ENCODE measurements around the gene ZNF91. TPM values are rescaled to one million over a fixed set of nuclear protein-coding genes. Genes with fewer than 3 reads are reported as not detected.
"Not testable (repeated sequence)": the region's sequence is repeated elsewhere in the genome, so short reads cannot be mapped to it uniquely, and the experiment has no call there.

ZNF91 gene
- total RNA-seq, 3 donors from 2014 or later = 106 to 201 (median 149) TPM

GRCh38 chr19:23345838-23346237 lies 49.4 kb downstream of the ZNF91 start:
- TF ChIP-seq POLR2A (IDR thresholded peaks at IDR 0.05) (no peak), POLR2AphosphoS5 (IDR thresholded peaks at IDR 0.05) (no peak), CTCF (IDR thresholded peaks at IDR 0.05) (no peak)
- Histone ChIP-seq H3K4me3 (no peak overlapping the region), H3K4me1 (no peaks in the 10 kb centered on the region), H3K27me3 (no peaks in the 10 kb centered on the region), H3K27ac (no peak overlapping the region), H3K36me3 (no peaks in the 10 kb centered on the region), H3K9me3 (peaks cover 79 to 98% of the 10 kb centered on the region in 2 donors)
- intact Hi-C loops (cut with DNase I; ENCODE audit: low total_unique reads) = no loop called here
- DNase-seq (ENCODE audit: low spot score in 2 of 2) = no peak

- peaks cover 68 to 93% of the 10 kb centered on the region in 2 donors for H3K9me3 ChIP-seq
- DNase-seq (ENCODE audit: low spot score in 2 of 2) = no peak
- TF ChIP-seq POLR2AphosphoS5 (IDR thresholded peaks at IDR 0.05) = no peak
- TF ChIP-seq CTCF (IDR thresholded peaks at IDR 0.05) = no peak
- TF ChIP-seq POLR2A (IDR thresholded peaks at IDR 0.05) = no peak
- H3K4me1 ChIP-seq = no peaks in the 10 kb centered on the region
- H3K27me3 ChIP-seq = no peaks in the 10 kb centered on the region
- H3K27ac ChIP-seq = no peak overlapping the region
- no peaks in the 10 kb centered on the region for H3K36me3 ChIP-seq
- intact Hi-C loops (cut with DNase I; ENCODE audit: low total_unique reads) = no loop called here
- H3K4me3 ChIP-seq = no peak overlapping the region
Measured at GRCh38 chr19:23343434-23344010, 51.7 kb downstream of the ZNF91 start.

GRCh38 chr19:23328211-23328610 lies 67.1 kb downstream of the ZNF91 start:
- TF ChIP-seq CTCF (IDR thresholded peaks at IDR 0.05) = no peak
- TF ChIP-seq POLR2A (IDR thresholded peaks at IDR 0.05) = no peak
- TF ChIP-seq POLR2AphosphoS5 (IDR thresholded peaks at IDR 0.05) = no peak
- intact Hi-C loops (cut with DNase I; ENCODE audit: low total_unique reads) = no loop called here
- DNase-seq (ENCODE audit: low spot score in 2 of 2) = no peak
- H3K4me3 ChIP-seq = no peak overlapping the region
- H3K9me3 ChIP-seq = peaks cover 40 to 41% of the 10 kb centered on the region in 2 donors
- no peaks in the 10 kb centered on the region for H3K4me1 ChIP-seq
- no peak overlapping the region for H3K27ac ChIP-seq
- H3K36me3 ChIP-seq = no peaks in the 10 kb centered on the region
- no peaks in the 10 kb centered on the region for H3K27me3 ChIP-seq

GRCh38 chr19:23321953-23322549 lies 73.2 kb downstream of the ZNF91 start:
- Histone ChIP-seq H3K4me3 (no peak overlapping the region), H3K4me1 (no peaks in the 10 kb centered on the region), H3K36me3 (no peaks in the 10 kb centered on the region), H3K27ac (no peak overlapping the region), H3K9me3 (peaks cover 5 to 40% of the 10 kb centered on the region in 2 donors), H3K27me3 (no peaks in the 10 kb centered on the region)
- intact Hi-C loops (cut with DNase I; ENCODE audit: low total_unique reads) = loop anchor here (2.0 kb wide), 1 partner anchor 147 kb away; no protein-coding TSS in a partner anchor
- TF ChIP-seq CTCF (IDR thresholded peaks at IDR 0.05) (no peak), POLR2A (IDR thresholded peaks at IDR 0.05) (no peak), POLR2AphosphoS5 (IDR thresholded peaks at IDR 0.05) (no peak)
- DNase-seq (ENCODE audit: low spot score in 2 of 2) = no peak

GRCh38 chr19:23321403-23321802 lies 73.9 kb downstream of the ZNF91 start:
- H3K4me3 ChIP-seq; DNase-seq (ENCODE audit: low spot score in 2 of 2); H3K4me1 ChIP-seq; H3K36me3 ChIP-seq; H3K27ac ChIP-seq; H3K27me3 ChIP-seq; intact Hi-C loops (cut with DNase I; ENCODE audit: low total_unique reads): not testable (repeated sequence)
- H3K9me3 ChIP-seq = peaks cover 5 to 39% of the 10 kb centered on the region in 2 donors

GRCh38 chr19:23319571-23319970 lies 75.7 kb downstream of the ZNF91 start:
- H3K4me1 ChIP-seq; H3K36me3 ChIP-seq; intact Hi-C loops (cut with DNase I; ENCODE audit: low total_unique reads); DNase-seq (ENCODE audit: low spot score in 2 of 2); H3K4me3 ChIP-seq; H3K27ac ChIP-seq; H3K27me3 ChIP-seq: not testable (repeated sequence)
- H3K9me3 ChIP-seq = peaks cover 5 to 22% of the 10 kb centered on the region in 2 donors

GRCh38 chr19:23318941-23319340 lies 76.3 kb downstream of the ZNF91 start:
- peaks cover 4 to 18% of the 10 kb centered on the region in 2 donors for H3K9me3 ChIP-seq
- H3K4me1 ChIP-seq; H3K36me3 ChIP-seq; H3K27ac ChIP-seq; H3K4me3 ChIP-seq; DNase-seq (ENCODE audit: low spot score in 2 of 2); H3K27me3 ChIP-seq; intact Hi-C loops (cut with DNase I; ENCODE audit: low total_unique reads): not testable (repeated sequence)

Data from breast epithelium (tissue), 4 donors.